Fibroblast of lung (primary cell): Measurements from ENCODE around the gene VPS4A.

Experiments used
- CTCF ChIP-seq, 2 donors: IDR thresholded peaks in 1 of 2; conservative IDR thresholded peaks in 1 of 2; 1 replicate in 1 of 2; 2 replicates in 1 of 2; pipeline ENCODE4 v1.5.1; 2011 to 2012; ENCODE audit warnings: low read length in 2 of 2, control low read depth in 1 of 2, inconsistent platforms in 1 of 2, low read depth in 1 of 2, mild to moderate bottlenecking in 1 of 2
- EZH2 ChIP-seq: IDR thresholded peaks from 2 replicates; pipeline ENCODE4 v1.5.1; 2012; ENCODE audit warnings: low read length, control low read depth, mild to moderate bottlenecking; ENCODE audit errors: missing control alignments

DNA sequence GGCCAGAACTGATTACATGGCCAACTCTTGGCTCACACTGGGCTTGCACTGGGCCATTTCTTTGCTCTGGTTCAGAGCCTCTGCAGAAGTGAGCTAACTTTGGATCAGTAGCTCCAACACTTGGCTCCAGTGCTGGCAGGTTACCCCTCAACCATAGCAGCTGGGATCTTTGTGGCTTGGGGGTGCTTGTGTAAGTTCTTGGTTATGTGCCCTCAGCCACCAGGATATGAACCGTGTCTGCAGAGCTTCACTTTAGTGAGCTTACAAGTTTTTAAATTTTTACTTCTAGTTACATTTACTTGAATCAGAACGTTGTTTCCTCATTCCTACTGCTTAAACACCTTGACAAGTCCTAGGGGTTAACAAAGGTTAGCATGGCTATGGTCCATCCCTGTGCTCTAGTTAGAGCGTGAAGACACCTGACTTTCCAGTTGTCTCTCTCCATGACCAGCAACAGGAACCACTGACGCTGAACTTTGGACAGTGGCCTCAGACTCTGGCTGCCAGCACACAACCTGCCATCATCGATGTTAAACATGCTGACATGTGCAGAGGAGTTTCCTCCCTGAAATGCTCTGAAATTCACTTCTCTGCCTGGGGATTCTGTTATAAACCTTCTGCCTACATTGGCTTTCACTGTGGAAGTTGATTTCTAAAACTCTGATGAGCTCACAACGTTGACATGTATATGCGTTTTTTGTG, 15.2 kb downstream of the VPS4A start:
- TF ChIP-seq CTCF (conservative IDR thresholded peaks at IDR 0.05 in 1 of 2, IDR thresholded peaks at IDR 0.05 in 1 of 2; ENCODE audit: low read depth in 1 of 2, low read length in 2 of 2) (no peak), EZH2 (no peak)
